Tibial nerve (tissue), 3 donors: ENCODE data around the gene PHACTR1.

ENCODE experiments used
- CTCF ChIP-seq, 5 experiments: fragments of 200-600 bp in 3 of 5; fragments of 450-650 bp in 2 of 5; sonication (generic) in 3 of 5; IDR thresholded peaks; one replicate each; pipeline ENCODE4 v1.5.1; 2016 to 2019; ENCODE audit warnings: antibody characterized with exemption in 5 of 5, mild to moderate bottlenecking in 3 of 5, moderate library complexity in 2 of 5
- POLR2A ChIP-seq, 2 donors: fragments of 450-650 bp; IDR thresholded peaks; one replicate each; pipeline ENCODE4 v1.6.1; 2017; ENCODE audit warnings: antibody characterized with exemption in 2 of 2, mild to moderate bottlenecking in 2 of 2, moderate library complexity in 2 of 2

- no peak for TF ChIP-seq CTCF (IDR thresholded peaks at IDR 0.05)
- no peak for TF ChIP-seq POLR2A (IDR thresholded peaks at IDR 0.05)
These were observed 467.0 kb downstream of the PHACTR1 start for GRCh38 chr6:13183415-13184088.
